ENCODE measurements around the gene PPP1R2.

DNA sequence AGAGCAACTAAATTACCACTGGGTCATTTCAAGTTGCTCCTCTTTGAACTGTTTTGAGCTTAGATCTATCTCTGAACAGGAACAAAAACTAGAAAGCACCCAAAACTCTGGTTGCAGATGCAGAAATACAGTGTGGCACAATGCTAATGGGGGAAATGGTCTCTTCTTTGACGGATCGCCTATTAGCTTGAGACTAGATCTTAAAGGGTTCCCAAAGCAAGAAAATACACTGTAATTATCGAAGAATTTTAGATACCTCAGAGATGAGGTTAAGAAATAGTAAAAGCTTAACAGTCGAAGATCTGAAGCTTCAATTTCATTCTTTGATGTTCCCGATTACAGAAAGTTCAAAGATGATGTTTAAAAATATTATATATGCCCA is 818 bp downstream of the PPP1R2 start:
- no peak for TF ChIP-seq EZH2phosphoT487 (IDR thresholded peaks at IDR 0.05; ENCODE audit: low read length)
- TF ChIP-seq, protein P1, sequence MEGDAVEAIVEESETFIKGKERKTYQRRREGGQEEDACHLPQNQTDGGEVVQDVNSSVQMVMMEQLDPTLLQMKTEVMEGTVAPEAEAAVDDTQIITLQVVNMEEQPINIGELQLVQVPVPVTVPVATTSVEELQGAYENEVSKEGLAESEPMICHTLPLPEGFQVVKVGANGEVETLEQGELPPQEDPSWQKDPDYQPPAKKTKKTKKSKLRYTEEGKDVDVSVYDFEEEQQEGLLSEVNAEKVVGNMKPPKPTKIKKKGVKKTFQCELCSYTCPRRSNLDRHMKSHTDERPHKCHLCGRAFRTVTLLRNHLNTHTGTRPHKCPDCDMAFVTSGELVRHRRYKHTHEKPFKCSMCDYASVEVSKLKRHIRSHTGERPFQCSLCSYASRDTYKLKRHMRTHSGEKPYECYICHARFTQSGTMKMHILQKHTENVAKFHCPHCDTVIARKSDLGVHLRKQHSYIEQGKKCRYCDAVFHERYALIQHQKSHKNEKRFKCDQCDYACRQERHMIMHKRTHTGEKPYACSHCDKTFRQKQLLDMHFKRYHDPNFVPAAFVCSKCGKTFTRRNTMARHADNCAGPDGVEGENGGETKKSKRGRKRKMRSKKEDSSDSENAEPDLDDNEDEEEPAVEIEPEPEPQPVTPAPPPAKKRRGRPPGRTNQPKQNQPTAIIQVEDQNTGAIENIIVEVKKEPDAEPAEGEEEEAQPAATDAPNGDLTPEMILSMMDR (IDR thresholded peaks at IDR 0.05; ENCODE audit: low read length), result no peak

All from MM.1S (cell line).